NCI-H1092 treated with DMSO at 0.1 percent for 48 hours (cell line): ENCODE data around the gene CHPT1.
"Not testable (repeated sequence)": the region's sequence is repeated elsewhere in the genome, so short reads cannot be mapped to it uniquely, and the experiment has no call there.

Experiments
- DNase-seq: peaks from one replicate; lab custom pipeline; 2025; lab: John Stamatoyannopoulos, UW

The CHPT1 gene

GRCh38 chr12:101722392-101722791 lies 25.0 kb downstream of the CHPT1 start:
- DNase-seq, result no peak

GRCh38 chr12:101727098-101727497 lies 29.7 kb downstream of the CHPT1 start:
- no peak for DNase-seq

- DNase-seq, result no peak
Measured at GRCh38 chr12:101729842-101730241, 32.4 kb downstream of the CHPT1 start.

- DNase-seq, result no peak
Measured at GRCh38 chr12:101732318-101732717, 34.9 kb downstream of the CHPT1 start.

- DNase-seq, result no peak
Measured at GRCh38 chr12:101733166-101733565, 35.7 kb downstream of the CHPT1 start.

GRCh38 chr12:101734482-101734881 lies 37.0 kb downstream of the CHPT1 start:
- DNase-seq, result not testable (repeated sequence)

GRCh38 chr12:101737476-101737875 lies 40.0 kb downstream of the CHPT1 start:
- DNase-seq, result no peak

- DNase-seq, result no peak
Measured at GRCh38 chr12:101738920-101739665, 41.7 kb downstream of the CHPT1 start, which contains the start of gene SYCP3. Gene SYCP3 (minus strand): TSS chr12:101739462. CDS start chr12:101737935, 1,527 bp downstream.

- DNase-seq, result no peak
Measured at GRCh38 chr12:101740566-101740965, 43.1 kb downstream of the CHPT1 start.

- DNase-seq, result no peak
Measured at GRCh38 chr12:101740980-101741379, 43.5 kb downstream of the CHPT1 start.

- DNase-seq, result no peak
Measured at GRCh38 chr12:101743242-101743641, 45.8 kb downstream of the CHPT1 start.

GRCh38 chr12:101743724-101744472 lies 46.5 kb downstream of the CHPT1 start:
- no peak for DNase-seq

- DNase-seq, result no peak
Measured at GRCh38 chr12:101745481-101745880, 48.0 kb downstream of the CHPT1 start.

GRCh38 chr12:101746196-101746595 lies 48.8 kb downstream of the CHPT1 start:
- no peak for DNase-seq

GRCh38 chr12:101746661-101747060 lies 49.2 kb downstream of the CHPT1 start:
- no peak for DNase-seq

- no peak for DNase-seq
Measured at GRCh38 chr12:101747697-101748096, 50.3 kb downstream of the CHPT1 start.

GRCh38 chr12:101748907-101749306 lies 51.5 kb downstream of the CHPT1 start:
- DNase-seq, result no peak

- no peak for DNase-seq
Measured at GRCh38 chr12:101749657-101750056, 52.2 kb downstream of the CHPT1 start.

GRCh38 chr12:101750152-101750551 lies 52.7 kb downstream of the CHPT1 start:
- DNase-seq, result no peak

- DNase-seq, result no peak
Measured at GRCh38 chr12:101759396-101760047, 62.1 kb downstream of the CHPT1 start.

- no peak for DNase-seq
Measured at GRCh38 chr12:101761350-101761749, 63.9 kb downstream of the CHPT1 start.

GRCh38 chr12:101761781-101762180 lies 64.3 kb downstream of the CHPT1 start:
- no peak for DNase-seq
